Cortex of kidney (tissue), 1 donor: ENCODE measurements around the gene LRP1-AS.
"Not testable (repeated sequence)": the region's sequence is repeated elsewhere in the genome, so short reads cannot be mapped to it uniquely, and the experiment has no call there.

Source experiments
- DNase-seq: peaks from one replicate; lab custom pipeline; 2025; lab: John Stamatoyannopoulos, UW

LRP1-AS gene

GRCh38 chr12:57139796-57140649, 7.4 kb downstream of the LRP1-AS start:
- no peak for DNase-seq

GRCh38 chr12:57138526-57139272, 8.7 kb downstream of the LRP1-AS start:
- DNase-seq = no peak

GRCh38 chr12:57135527-57136326, 11.7 kb downstream of the LRP1-AS start:
- DNase-seq = no peak

- DNase-seq = no peak
Measured at GRCh38 chr12:57134949-57135348, 12.5 kb downstream of the LRP1-AS start.

GRCh38 chr12:57133916-57134315, 13.5 kb downstream of the LRP1-AS start:
- DNase-seq = no peak

DNA sequence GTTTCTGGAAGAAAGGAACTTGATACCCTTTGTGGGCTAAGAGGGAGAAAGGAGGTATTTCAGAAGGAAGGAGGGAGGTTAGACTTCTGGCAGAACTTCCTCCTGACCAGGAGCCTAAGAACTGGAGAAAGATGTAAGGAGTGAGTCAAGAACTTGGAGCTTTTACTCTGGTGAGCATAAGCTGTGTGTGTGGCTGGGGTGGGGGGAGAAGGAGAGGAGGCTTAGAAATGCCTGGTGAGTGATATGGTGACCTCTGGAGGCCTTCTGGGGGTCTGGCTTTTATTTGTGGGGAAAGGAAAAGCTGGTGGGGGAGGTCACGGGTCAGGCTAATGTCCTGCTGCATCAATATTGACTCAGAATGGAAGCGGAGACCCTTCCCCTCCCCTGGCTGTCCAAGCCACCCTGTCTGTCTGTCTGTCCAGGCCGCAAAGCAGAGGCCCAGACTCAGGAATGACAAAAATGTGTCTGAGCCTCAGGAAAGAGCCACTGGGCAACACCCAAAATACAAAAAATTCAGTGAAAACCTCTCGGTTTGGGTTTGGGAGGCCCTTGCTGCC, 14.3 kb downstream of the LRP1-AS start:
- DNase-seq = no peak

- DNase-seq = no peak
Measured at GRCh38 chr12:57131896-57132744, 15.3 kb downstream of the LRP1-AS start.

- DNase-seq = no peak
Measured at GRCh38 chr12:57130941-57131340, 16.5 kb downstream of the LRP1-AS start.

DNA sequence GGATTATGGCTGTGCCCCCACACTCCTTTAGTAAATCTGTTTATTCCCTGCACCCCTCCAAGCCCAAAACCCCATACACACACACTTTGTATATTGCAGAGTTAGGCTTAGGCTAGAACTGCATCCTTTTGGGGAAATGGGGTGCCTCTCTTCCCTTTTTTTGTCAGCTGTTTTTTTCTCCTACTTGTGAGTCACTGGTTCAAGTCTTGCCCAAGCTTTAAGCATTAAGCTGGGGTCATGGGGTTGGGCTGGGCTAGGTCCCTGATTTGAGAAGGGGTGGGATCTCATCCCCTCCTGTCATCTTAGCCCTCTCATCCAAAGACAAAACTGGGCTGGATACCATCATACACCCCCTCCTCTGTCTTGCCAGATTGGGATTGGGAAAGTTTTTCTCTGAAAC, 17.5 kb downstream of the LRP1-AS start:
- no peak for DNase-seq

- no peak for DNase-seq
Measured at GRCh38 chr12:57129321-57129842, 18.0 kb downstream of the LRP1-AS start.

- no peak for DNase-seq
Measured at GRCh38 chr12:57128519-57129247, 18.7 kb downstream of the LRP1-AS start.

DNA sequence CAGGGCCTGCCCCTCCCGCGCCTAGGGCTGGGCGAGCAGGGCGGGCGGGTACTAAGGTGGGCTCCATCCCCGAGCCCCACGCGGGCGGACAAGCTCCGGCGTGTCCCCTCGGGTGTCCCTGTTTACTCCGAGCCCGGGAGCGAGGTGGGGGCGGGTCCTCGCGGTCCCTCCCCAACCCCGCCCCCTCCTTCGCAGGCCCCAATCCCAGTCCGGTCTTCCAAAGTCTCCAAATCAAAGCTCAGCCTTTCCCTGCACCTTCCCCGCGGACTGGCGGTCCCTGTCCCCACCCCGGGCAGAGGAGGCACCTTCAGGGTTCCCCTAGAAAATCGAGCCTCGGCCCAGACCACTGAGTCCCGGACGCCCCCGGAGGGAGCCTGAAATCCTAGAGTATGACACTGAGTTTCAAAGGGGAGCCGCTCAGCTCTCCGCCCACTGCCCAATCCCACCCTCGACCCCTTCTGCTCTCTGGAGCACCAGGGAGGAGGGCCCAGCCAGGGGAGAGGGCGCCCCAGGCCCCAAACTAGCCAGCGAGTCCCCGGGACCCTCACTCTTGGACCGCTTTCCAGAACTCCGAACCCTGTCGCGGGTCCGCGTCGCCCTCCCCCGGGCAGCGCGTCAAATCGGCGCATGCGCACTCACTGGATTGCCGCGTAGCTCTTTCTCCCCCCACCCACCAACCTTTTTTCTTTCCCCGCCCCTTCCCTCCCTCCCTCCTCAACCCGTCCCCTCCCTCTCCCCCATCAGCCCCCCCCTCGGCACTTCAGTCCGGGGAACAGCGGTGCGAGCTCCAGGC, 19.5 kb downstream of the LRP1-AS start, which contains the start of gene LRP1:
LRP1 (plus strand) TSS at position 758 of the 793 bp plus-strand sequence. CDS start 482 bp downstream, outside the sequence.
- DNase-seq = no peak

- DNase-seq = no peak
Measured at GRCh38 chr12:57127101-57127725, 20.2 kb downstream of the LRP1-AS start.

DNA sequence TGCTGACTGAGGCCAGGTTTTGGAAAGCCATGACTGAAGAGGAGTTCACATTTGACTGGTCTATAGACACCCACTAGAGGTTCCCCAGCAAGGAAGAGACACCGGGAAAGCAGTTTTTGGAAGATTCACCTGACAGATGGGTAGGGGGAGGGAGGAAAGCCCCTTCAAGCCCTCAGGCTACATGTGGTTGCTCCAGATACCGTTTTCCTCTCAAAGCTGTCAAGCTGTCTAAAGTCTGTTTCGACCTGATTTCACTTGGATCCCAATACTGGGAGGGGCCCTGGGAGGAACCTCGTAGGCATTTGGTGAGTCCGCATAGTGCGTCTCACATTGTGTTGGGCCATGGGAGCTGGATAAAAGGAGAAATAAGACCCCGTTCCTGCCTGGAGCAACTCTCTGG, 20.9 kb downstream of the LRP1-AS start:
- DNase-seq = no peak

DNA sequence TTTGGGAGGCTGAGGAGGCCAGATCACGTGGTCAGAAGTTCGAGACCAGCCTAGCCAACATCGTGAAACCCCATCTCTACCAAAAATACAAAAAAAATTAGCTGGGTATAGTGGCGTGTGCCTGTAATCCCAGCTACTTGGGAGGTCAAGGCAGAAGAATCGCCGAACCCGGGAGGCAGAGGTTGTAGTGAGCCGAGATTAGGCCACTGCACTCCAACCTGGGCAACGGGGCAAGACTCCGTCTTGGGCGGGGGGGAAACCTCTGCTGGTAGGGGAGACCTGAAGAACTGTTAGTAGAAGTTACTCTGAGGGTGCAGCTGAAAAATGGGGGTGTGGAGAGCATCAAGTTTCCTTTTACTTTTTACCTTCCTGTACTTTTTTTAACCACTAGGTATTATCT, 21.4 kb downstream of the LRP1-AS start:
- no peak for DNase-seq

DNA sequence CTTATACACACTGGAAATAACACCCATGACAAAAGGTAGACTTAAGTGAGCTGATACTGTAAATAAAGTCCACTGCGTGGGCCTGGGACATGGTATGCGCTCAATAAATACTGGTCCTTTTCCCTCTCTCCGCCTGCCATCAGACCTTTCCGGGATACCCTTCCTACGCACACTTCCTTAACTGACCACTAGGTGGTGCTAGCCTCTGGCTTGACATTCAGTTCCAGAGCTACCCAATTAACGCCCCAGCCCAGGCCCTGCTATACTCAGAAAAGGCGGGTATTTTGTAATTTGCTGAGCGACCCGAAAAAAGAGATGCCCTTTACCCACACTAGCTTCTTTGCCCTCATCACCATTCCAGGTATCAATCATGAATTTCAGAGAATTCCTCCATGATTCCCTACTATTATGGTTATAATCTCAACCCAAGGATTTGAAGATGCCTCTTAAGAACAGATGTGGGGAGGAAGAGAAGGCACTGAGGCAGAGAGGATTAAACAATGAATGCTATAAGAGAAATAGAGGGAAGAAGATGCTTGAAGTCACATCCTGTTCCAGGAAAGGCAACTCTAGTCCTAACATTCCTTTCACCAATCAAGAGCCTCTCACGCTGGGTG, 23.1 kb downstream of the LRP1-AS start:
- no peak for DNase-seq

DNA sequence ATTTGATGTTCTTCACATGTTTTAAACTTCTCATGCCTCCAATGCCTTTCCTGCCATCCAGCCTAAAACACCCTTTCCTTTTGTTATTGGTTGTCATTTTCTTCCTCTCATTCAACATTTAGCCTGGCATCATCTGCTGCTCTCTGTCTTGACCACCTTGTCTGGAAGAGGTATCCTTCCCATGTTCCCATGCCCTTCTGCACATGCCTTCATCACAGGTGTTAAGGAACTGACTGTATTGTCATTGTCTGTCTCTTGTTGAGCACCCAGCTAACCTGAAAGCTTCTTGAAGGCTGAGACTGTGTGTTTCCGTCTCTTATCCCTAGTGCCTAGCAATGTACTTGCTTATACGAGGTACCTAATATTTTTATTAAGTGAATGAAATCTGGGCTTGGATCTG, 23.6 kb downstream of the LRP1-AS start:
- no peak for DNase-seq

- DNase-seq = not testable (repeated sequence)
Measured at GRCh38 chr12:57120718-57121117, 26.7 kb downstream of the LRP1-AS start.
